Mucosa of rectum (tissue), 2 donors: ENCODE data around the gene SAMD3.
"Not testable (repeated sequence)": the region's sequence is repeated elsewhere in the genome, so short reads cannot be mapped to it uniquely, and the experiment has no call there.

ENCODE experiments used
- H3K27ac ChIP-seq, 2 donors: one replicate each; pipeline ENCODE4 v1.7.0; 2013; ENCODE audit warnings: inconsistent platforms in 2 of 2, low read depth in 2 of 2, low read length in 2 of 2
- H3K27me3 ChIP-seq, 2 donors: one replicate each; pipeline ENCODE4 v1.7.0; 2013; ENCODE audit warnings: low read length in 2 of 2; ENCODE audit not compliant: control insufficient read depth in 2 of 2, insufficient read depth in 2 of 2
- H3K36me3 ChIP-seq, 2 donors: one replicate each; pipeline ENCODE4 v1.7.0; 2013; ENCODE audit warnings: low read length in 2 of 2; ENCODE audit not compliant: control insufficient read depth in 2 of 2, insufficient read depth in 2 of 2
- H3K4me1 ChIP-seq, 2 donors: one replicate each; pipeline ENCODE4 v1.7.0; 2013; ENCODE audit warnings: low read length in 2 of 2, mild to moderate bottlenecking in 1 of 2; ENCODE audit not compliant: control insufficient read depth in 2 of 2, insufficient read depth in 2 of 2
- H3K4me3 ChIP-seq, 2 donors: one replicate each; pipeline ENCODE4 v1.7.0; 2013; ENCODE audit warnings: low read length in 2 of 2
- H3K9ac ChIP-seq, 2 donors: one replicate each; pipeline ENCODE4 v1.7.0; 2013; ENCODE audit warnings: low read length in 2 of 2, low read depth in 1 of 2, mild to moderate bottlenecking in 1 of 2
- H3K9me3 ChIP-seq, 2 donors: one replicate each; pipeline ENCODE4 v1.7.0; 2013; ENCODE audit warnings: low read length in 2 of 2; ENCODE audit not compliant: control insufficient read depth in 2 of 2
- donor health status: healthy.
- donor health status: Normal muscosa, but diverticular disease.

The SAMD3 gene

DNA sequence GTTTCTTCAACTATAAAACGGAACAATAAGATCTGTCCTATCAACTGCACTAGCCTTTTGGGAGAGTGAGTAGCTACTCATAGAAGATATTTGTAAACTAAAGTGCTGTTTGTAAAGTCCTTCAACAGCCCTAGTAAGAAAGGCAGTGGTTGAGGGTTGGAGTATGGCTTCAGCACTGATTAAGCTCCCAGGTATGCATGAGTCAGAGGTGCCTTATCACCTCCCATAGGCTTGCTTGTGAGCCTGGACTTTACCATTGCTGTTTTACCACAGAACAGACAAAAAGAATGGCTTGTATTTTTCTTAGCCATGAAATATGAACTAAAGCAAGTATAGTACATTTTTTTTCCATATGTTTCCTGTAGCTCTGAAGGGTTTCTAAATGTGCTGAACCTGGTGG is 44.1 kb downstream of the SAMD3 start:
- H3K9me3 ChIP-seq = no peaks in the 10 kb centered on the region
- no peak overlapping the region for H3K9ac ChIP-seq
- H3K27me3 ChIP-seq = no peaks in the 10 kb centered on the region
- H3K4me1 ChIP-seq = no peaks in the 10 kb centered on the region
- H3K27ac ChIP-seq = no peak overlapping the region
- H3K4me3 ChIP-seq = no peak overlapping the region
- H3K36me3 ChIP-seq = no peaks in the 10 kb centered on the region

DNA sequence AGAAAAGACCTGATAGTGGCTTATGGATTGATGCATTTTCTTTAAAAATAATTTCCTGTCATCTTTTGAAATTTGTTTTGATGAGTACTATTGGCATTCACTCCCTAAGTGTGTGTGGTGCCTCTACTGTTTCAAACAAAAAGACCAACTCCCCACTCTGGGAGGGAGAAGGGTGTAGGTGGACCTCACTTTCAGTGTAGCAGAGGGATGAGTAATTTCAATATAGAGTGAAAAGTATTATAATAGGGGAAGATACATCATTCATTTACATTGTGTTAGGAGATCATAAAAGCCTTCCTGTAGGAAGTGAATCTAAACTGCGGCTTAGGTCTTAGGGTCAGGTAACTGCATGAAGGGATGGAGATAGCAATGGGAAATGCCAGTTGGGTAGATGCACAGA is 46.4 kb downstream of the SAMD3 start:
- Histone ChIP-seq H3K4me1 (no peaks in the 10 kb centered on the region), H3K9me3 (no peaks in the 10 kb centered on the region), H3K36me3 (no peaks in the 10 kb centered on the region), H3K27ac (no peak overlapping the region), H3K27me3 (no peaks in the 10 kb centered on the region), H3K9ac (no peak overlapping the region), H3K4me3 (no peak overlapping the region)

DNA sequence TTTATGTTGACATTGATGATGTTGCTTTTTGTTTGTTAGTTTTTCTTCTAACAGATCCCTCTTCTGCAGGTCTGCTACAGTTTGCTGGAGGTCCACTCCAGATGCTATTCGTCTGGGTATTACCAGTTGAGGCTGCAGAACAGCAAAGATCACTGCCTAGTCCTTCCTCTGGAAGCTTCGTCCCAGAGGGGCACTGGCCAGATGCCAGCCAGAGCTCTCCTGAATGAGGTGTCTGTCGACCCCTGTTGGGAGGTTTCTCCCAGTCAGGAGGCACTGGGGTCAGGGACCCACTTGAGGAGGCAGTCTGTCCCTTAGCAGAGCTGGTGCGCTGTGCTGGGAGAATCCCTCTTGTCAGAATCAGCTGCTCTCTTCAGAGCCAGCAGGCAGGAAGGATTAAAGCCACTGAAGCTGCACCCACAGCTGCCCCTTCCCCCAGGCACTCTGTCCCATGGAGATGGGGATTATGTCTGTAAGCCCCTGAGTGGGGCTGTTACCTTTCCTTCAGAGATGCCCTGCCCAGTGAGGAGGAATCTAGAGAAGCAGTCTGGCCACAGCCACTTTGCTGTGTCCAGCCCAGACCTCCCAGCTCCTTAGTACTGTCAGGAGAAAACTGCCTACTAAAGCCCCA is 49.3 kb downstream of the SAMD3 start:
- H3K27ac ChIP-seq, H3K36me3 ChIP-seq, H3K4me1 ChIP-seq, H3K9ac ChIP-seq, H3K27me3 ChIP-seq, H3K4me3 ChIP-seq, H3K9me3 ChIP-seq: not testable (repeated sequence)

DNA sequence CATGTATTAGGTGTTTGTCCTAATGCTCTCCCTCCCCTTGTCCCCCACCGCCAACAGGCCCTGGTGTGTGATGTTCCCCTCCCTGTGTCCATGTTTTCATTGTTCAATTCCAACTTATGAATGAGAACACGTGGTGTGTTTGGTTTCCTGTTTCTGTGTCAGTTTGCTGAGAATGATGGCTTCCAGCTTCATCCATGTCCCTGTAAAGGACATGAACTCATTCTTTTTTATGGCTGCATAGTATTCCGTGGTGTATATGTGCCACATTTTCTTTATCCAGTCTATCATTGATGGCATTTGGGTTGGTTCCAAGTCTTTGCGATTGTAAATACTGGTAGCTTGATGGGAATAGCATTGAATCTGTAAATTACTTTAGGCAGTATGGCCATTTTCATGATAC is 52.6 kb downstream of the SAMD3 start:
- not testable (repeated sequence) for H3K36me3 ChIP-seq, H3K4me1 ChIP-seq, H3K27ac ChIP-seq, H3K9me3 ChIP-seq, H3K27me3 ChIP-seq, H3K9ac ChIP-seq, H3K4me3 ChIP-seq

DNA sequence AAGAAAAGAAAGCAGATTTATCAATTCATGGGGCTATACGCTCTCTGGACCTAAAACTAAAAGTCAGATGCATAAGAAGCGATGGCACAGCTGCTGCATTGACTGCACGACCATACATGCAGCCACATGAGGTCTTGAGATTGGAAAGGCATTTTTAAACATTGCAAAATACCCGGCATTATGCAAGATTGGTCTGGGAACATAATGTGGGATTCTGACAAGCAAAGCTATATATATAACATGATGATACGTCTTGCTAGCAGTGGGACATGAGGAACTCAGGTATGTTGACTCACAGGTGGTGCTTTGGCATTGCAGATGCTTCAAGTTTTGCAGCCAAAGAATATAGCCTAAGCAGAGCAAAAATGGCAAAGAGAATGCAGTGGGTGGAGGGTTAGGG is 55.1 kb downstream of the SAMD3 start:
- no peaks in the 10 kb centered on the region for H3K4me1 ChIP-seq
- H3K27me3 ChIP-seq = no peaks in the 10 kb centered on the region
- no peaks in the 10 kb centered on the region for H3K9me3 ChIP-seq
- H3K27ac ChIP-seq = no peak overlapping the region
- H3K4me3 ChIP-seq = no peak overlapping the region
- no peak overlapping the region for H3K9ac ChIP-seq
- H3K36me3 ChIP-seq = no peaks in the 10 kb centered on the region

DNA sequence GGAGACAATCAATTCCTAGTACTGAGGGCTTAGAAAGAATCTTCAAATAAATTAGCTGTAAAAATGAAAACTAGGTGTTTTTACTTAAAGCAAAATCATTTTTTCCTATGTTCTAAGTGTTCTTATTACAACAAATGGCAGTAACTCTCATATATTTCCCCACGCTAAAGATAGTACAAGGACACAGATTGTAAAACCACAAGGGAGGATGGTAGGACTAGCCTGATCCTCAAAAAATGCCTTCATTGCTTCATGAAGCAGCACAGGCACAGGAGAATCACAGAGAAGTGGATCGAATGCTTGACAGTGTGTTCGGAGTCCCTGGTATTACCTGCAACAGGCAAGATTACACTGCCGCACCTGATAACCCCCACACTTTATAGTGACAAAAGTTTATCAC is 58.5 kb downstream of the SAMD3 start:
- Histone ChIP-seq H3K36me3 (no peaks in the 10 kb centered on the region), H3K9ac (no peak overlapping the region), H3K4me3 (no peak overlapping the region), H3K27ac (no peak overlapping the region), H3K9me3 (no peaks in the 10 kb centered on the region), H3K4me1 (no peaks in the 10 kb centered on the region), H3K27me3 (no peaks in the 10 kb centered on the region)

DNA sequence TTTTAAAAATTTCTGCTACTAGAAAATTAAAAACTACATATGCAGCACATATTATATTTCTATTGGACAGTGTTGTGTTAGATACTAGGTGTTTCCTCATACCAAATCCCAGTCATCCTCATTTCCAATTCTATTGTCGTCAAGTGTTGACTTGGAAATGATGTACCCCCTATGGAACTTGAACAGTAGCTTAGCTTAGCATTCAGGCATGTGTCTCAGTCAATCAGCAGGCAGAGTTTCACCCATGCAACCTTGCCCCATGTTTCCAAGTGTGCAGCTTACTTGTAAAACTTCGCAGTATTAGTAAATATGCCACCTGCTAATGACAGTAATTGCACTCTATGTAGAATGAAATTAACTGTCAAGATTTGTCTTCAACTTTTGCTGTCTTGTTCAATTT is 59.5 kb downstream of the SAMD3 start:
- Histone ChIP-seq H3K9ac (no peak overlapping the region), H3K27me3 (no peaks in the 10 kb centered on the region), H3K9me3 (no peaks in the 10 kb centered on the region), H3K27ac (no peak overlapping the region), H3K4me1 (no peaks in the 10 kb centered on the region), H3K4me3 (no peak overlapping the region), H3K36me3 (no peaks in the 10 kb centered on the region)

DNA sequence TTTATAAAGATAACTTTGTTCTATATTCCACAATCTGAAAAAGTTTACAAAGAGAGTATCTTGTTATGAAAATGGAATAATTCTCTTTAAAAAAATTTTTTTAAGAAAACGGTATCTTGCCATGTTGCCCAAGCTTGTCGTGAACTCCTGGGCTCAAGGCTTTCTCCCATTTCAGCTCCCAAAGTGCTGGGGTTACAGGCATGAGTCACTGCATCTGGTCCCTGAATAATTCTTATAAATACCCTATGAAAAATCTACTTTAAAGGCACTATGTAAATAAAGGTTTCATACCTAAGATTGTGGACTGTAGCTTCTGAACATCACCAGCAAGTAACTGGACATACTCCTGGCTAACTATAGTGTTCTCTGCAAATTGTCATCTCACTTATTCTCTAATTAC is 60.3 kb downstream of the SAMD3 start:
- H3K9ac ChIP-seq = no peak overlapping the region
- H3K4me3 ChIP-seq = no peak overlapping the region
- H3K4me1 ChIP-seq = no peaks in the 10 kb centered on the region
- no peaks in the 10 kb centered on the region for H3K27me3 ChIP-seq
- H3K27ac ChIP-seq = no peak overlapping the region
- H3K36me3 ChIP-seq = no peaks in the 10 kb centered on the region
- no peaks in the 10 kb centered on the region for H3K9me3 ChIP-seq

DNA sequence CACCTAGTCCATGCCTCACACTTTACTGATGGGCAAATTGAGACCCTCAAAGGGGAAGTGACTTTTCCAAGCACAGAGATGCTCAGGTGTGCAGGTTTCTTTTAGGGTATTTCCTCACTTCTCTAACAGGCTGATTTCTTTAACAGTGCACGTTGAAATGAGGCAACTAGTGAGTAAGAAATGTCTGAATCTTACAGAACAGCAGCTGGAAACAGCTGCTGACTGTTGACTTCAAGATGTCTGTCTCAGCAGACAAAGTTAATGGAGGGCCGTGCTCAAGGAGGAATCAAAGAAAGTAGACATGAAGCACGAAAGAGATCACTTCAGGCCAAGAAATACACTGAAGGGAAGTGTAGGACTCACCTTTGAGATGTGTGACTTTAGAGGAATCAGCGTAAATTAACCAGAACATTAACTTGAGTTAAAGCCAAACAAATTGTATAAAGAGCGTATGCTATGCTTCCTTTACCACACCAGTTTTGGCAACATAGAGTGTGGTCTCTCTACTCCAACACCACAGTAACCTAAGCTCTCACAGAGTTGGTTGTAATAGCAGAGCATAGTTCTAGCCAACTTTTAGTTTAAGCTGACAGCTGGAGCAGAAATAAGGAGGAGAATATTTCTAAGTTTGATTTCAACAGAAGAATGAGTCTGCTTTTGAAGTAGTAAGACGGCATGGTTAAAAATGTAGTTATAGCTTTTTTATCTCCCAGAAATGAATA is 60.9 kb downstream of the SAMD3 start:
- no peaks in the 10 kb centered on the region for H3K36me3 ChIP-seq
- no peak overlapping the region for H3K9ac ChIP-seq
- no peaks in the 10 kb centered on the region for H3K27me3 ChIP-seq
- no peaks in the 10 kb centered on the region for H3K4me1 ChIP-seq
- H3K9me3 ChIP-seq = no peaks in the 10 kb centered on the region
- peak overlapping the region in 1 of 2 donors; percentile 2 for H3K27ac ChIP-seq
- no peak overlapping the region for H3K4me3 ChIP-seq

DNA sequence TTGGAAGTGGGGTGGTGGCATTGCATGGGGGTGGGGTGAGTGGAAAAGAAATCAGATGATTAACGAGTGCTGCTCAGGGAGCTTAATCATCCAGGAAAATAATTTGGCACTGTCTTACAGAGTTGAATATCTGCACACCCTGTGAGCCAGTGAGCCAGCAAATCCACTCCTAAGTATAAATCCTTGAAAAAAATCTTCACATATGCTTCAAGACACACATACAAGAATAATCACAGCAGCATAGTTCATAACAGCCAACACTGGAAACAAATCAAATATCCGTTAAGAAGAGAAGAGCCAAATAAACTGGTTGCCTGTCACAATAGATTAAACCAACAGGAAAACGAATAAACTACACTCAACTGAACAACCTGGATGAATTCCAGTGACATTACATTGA is 62.8 kb downstream of the SAMD3 start:
- Histone ChIP-seq H3K27me3 (no peaks in the 10 kb centered on the region), H3K9ac (no peak overlapping the region), H3K27ac (no peak overlapping the region), H3K9me3 (no peaks in the 10 kb centered on the region), H3K4me3 (no peak overlapping the region), H3K4me1 (no peaks in the 10 kb centered on the region), H3K36me3 (no peaks in the 10 kb centered on the region)
